ACC112 (cell line): Measurements from ENCODE around the gene TSR3.

ENCODE experiments used
- H2AFZ ChIP-seq: fragments of 200-600 bp; sonication (generic); one replicate; pipeline ENCODE4 v1.6.0; 2017; ENCODE audit warnings: antibody characterized with exemption, low read length; ENCODE audit not compliant: unreplicated experiment
- H3K27ac ChIP-seq: fragments of 200-600 bp; sonication (generic); 2 replicates; pipeline ENCODE4 v1.5.1; 2014; ENCODE audit warnings: low read depth, mild to moderate bottlenecking, antibody characterized with exemption, low read length, moderate library complexity
- H3K27me3 ChIP-seq: fragments of 200-600 bp; sonication (generic); 2 replicates; pipeline ENCODE4 v1.6.1; 2014; ENCODE audit warnings: mild to moderate bottlenecking, antibody characterized with exemption, low read length, moderate library complexity, mixed read lengths; ENCODE audit not compliant: insufficient read depth
- H3K36me3 ChIP-seq: fragments of 200-600 bp; sonication (generic); 2 replicates; pipeline ENCODE4 v1.6.1; 2016; ENCODE audit warnings: mild to moderate bottlenecking, antibody characterized with exemption, low read length, moderate library complexity, mixed read lengths; ENCODE audit not compliant: insufficient read depth
- H3K4me1 ChIP-seq: fragments of 200-600 bp; sonication (generic); one replicate; pipeline ENCODE4 v1.6.1; 2016; ENCODE audit warnings: low read length, mixed read lengths; ENCODE audit not compliant: insufficient read depth, unreplicated experiment, control insufficient read depth
- H3K4me3 ChIP-seq: fragments of 200-600 bp; sonication (generic); 2 replicates; pipeline ENCODE4 v1.5.1; 2014; ENCODE audit warnings: mild to moderate bottlenecking, low read depth, low read length
- H3K79me2 ChIP-seq: fragments of 200-600 bp; sonication (generic); one replicate; pipeline ENCODE4 v1.6.0; 2016; ENCODE audit warnings: low read length; ENCODE audit not compliant: control insufficient read depth, unreplicated experiment, insufficient read depth

The TSR3 gene

DNA sequence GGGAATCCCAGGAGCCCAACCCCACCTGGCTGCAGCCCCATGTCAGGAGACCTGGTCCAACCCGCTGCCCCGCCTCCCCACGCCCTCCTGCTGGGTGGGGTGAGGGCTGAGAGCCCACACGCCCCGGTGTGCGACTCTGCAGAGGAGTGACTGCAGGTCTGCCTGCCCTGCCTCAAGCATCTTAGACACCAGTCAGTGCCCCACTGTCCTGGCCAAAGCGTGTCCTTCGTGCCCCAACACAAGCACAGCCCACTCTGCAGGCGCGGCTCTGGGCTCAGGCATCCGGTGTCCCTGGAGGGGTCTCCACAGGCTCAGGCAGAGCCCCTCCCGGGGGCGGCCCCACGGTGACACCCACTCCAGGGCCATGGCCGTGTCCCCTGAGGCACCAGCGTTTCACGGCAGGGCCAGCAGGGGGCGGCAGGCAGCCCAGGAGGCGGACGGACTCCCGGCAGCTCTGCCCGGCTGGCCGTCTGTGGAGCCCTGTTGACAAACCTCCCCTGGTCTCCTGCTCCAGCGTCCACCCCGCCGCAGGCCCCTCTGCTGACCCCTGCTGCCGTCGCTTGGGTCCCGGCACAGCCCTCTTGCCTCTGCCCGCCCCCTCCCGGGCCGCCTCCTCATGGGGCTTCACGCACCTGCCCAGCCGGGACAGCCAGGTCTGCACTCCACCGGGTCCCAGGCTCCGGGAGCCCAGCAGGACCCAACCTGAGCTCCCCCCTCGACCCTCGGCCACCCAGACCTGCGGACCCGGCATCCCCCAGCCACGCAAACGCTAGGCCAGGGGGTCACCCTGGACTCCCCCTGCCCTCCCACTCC lies 50.8 kb downstream of the TSR3 start:
- Histone ChIP-seq H3K27me3 (peaks cover 15% of the 10 kb centered on the region), H3K79me2 (no peaks in the 10 kb centered on the region), H3K4me1 (peaks cover 10% of the 10 kb centered on the region), H3K36me3 (no peaks in the 10 kb centered on the region), H3K27ac (no peak overlapping the region), H3K4me3 (no peak overlapping the region), H2AFZ (no peak overlapping the region)

DNA sequence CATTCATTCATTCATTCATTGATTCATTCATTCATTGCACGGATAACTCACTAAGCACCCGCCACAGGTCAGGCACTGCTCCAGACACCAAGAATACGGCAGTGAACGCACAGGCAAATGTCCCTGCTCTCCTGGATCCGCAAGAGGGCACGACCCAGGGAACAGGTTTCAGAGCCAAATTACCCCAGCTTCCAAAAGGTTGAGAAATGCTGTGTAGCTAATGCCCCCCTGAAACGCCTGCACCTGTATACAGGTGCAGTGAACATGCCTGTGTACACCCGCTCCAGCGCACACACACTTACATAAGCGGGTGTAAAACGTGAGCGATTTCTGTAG lies 51.8 kb downstream of the TSR3 start:
- H3K36me3 ChIP-seq = no peaks in the 10 kb centered on the region
- no peak overlapping the region for H3K27ac ChIP-seq
- H3K79me2 ChIP-seq = no peaks in the 10 kb centered on the region
- H3K4me1 ChIP-seq = peaks cover 10% of the 10 kb centered on the region
- no peak overlapping the region for H3K4me3 ChIP-seq
- H3K27me3 ChIP-seq = peaks cover 15% of the 10 kb centered on the region
- no peak overlapping the region for H2AFZ ChIP-seq
